MCF 10A (cell line): ENCODE data around the gene DFFA. TPM values are rescaled to one million over a fixed set of nuclear protein-coding genes. Genes with fewer than 3 reads are reported as not detected.

ENCODE experiments used
- BruUV-seq: library from RNA; stranded (reverse); fragments of 400-500 nt; replicated peaks from 2 replicates; lab custom pipeline; 2021; lab: Mats Ljungman, UMichigan
- CTCF ChIA-PET: fragments of 300-600 bp; sonication (Branson Sonifier 250); formaldehyde crosslinking; extraction: SDS; loops from one replicate; lab custom pipeline; 2021; ENCODE audit warnings: antibody characterized with exemption, inconsistent platforms; lab: Yijun Ruan, JAX
- POLR2A ChIA-PET: fragments of 300-600, 350-650 bp; sonication (Branson Sonifier 250); formaldehyde crosslinking; extraction: SDS; loops from one replicate; lab custom pipeline; 2020; ENCODE audit warnings: antibody characterized with exemption, inconsistent platforms; lab: Yijun Ruan, JAX
- DNase-seq: peaks from one replicate; pipeline ENCODE4 v3.0.0-alpha.2; 2018; ENCODE audit not compliant: unreplicated experiment
- H3K27ac Mint-ChIP-seq: one replicate; pipeline ENCODE4 v1.8.0; 2022; ENCODE audit warnings: mild to moderate bottlenecking, low read depth, mixed read lengths; ENCODE audit not compliant: unreplicated experiment
- H3K27me3 Mint-ChIP-seq: one replicate; pipeline ENCODE4 v1.8.0; 2022; ENCODE audit warnings: mixed read lengths; ENCODE audit not compliant: insufficient read depth, unreplicated experiment
- H3K36me3 Mint-ChIP-seq: one replicate; pipeline ENCODE4 v1.8.0; 2022; ENCODE audit warnings: mild to moderate bottlenecking, moderate library complexity, mixed read lengths; ENCODE audit not compliant: insufficient read depth, unreplicated experiment
- H3K4me1 Mint-ChIP-seq: one replicate; pipeline ENCODE4 v1.8.0; 2022; ENCODE audit warnings: mixed read lengths; ENCODE audit not compliant: insufficient read depth, unreplicated experiment
- H3K4me3 Mint-ChIP-seq: one replicate; pipeline ENCODE4 v1.8.0; 2022; ENCODE audit warnings: mild to moderate bottlenecking, moderate library complexity, mixed read lengths; ENCODE audit not compliant: unreplicated experiment
- H3K9me3 Mint-ChIP-seq: one replicate; pipeline ENCODE4 v1.8.0; 2022; ENCODE audit warnings: mixed read lengths; ENCODE audit not compliant: unreplicated experiment
- intact Hi-C: fragments of 100-400 bp; cut with micrococcal nuclease; formaldehyde crosslinking; loops from 2 replicates; pipeline ENCODE4 v1.14.1; 2022
- total RNA-seq: library from RNA; stranded (reverse); gene quantifications from 2 replicates; pipeline ENCODE4 v1.2.3, GENCODE V29; 2022
- TF ChIP-seq, protein P1 (sequence below): fragments of 200-600 bp; IDR thresholded peaks from one replicate; pipeline ENCODE4 v1.8.0; 2022; ENCODE audit warnings: antibody characterized with exemption, mild to moderate bottlenecking; ENCODE audit not compliant: unreplicated experiment

DFFA gene
- total RNA-seq, 1 experiment from 2014 or later = 51.3 TPM

DNA sequence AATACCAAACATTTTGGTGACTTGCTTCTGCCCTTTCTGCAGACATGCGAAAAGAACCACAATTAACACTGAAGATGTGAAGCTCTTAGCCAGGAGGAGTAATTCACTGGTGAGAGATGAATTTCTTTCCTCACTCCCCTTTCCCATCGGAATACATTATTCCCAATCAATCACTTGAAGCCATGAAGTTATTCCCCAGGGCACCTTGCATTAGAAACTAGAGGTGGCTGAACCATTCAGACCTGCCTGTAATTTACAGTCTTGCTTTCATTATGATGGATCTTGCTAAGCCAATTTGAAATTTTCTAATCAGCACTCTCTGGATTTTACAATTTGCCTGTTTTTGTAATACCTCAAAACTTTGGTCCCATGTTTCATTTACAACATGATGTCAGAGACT is 32.0 kb downstream of the DFFA start:
- H3K4me3 Mint-ChIP-seq = no peak overlapping the region
- H3K4me1 Mint-ChIP-seq = no peaks in the 10 kb centered on the region
- peaks cover 20% of the 10 kb centered on the region for H3K36me3 Mint-ChIP-seq
- no peak overlapping the region for H3K27ac Mint-ChIP-seq
- no peaks in the 10 kb centered on the region for H3K27me3 Mint-ChIP-seq
- no peak for DNase-seq
- no peaks in the 10 kb centered on the region for H3K9me3 Mint-ChIP-seq
- CTCF ChIA-PET = no interaction called here
- POLR2A ChIA-PET = interaction anchor here (0.7 kb wide), 1 partner anchor 16 kb away, joined by 3 read pairs; no protein-coding TSS in a partner anchor
- BruUV-seq = no TSS peak
- intact Hi-C loops = no loop called here
- TF ChIP-seq, protein P1, sequence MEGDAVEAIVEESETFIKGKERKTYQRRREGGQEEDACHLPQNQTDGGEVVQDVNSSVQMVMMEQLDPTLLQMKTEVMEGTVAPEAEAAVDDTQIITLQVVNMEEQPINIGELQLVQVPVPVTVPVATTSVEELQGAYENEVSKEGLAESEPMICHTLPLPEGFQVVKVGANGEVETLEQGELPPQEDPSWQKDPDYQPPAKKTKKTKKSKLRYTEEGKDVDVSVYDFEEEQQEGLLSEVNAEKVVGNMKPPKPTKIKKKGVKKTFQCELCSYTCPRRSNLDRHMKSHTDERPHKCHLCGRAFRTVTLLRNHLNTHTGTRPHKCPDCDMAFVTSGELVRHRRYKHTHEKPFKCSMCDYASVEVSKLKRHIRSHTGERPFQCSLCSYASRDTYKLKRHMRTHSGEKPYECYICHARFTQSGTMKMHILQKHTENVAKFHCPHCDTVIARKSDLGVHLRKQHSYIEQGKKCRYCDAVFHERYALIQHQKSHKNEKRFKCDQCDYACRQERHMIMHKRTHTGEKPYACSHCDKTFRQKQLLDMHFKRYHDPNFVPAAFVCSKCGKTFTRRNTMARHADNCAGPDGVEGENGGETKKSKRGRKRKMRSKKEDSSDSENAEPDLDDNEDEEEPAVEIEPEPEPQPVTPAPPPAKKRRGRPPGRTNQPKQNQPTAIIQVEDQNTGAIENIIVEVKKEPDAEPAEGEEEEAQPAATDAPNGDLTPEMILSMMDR = no peak

DNA sequence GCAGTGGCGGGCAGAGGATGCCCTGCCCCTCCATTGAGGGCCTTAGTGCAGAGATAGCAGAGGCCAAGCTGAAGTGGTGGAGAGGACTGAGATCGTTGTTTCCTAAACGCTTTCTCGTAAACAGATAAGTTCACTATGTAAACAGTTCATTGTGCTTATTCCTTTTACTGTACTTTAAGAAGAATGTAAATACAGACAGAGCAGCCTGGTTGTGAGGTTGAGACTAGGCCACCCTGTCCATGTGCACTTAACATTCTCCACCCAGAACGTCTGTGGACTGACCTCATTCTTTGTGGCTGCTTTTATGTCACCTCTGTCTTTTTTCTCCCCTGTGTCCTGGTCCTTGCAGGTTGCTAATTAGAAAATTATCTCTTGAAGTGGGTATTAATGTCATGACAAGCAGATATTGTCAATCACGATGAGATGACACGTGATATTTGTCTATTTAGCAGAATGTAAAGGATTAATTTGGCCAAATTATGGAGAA is 33.6 kb downstream of the DFFA start:
- Mint-ChIP-seq H3K9me3 (no peaks in the 10 kb centered on the region), H3K27me3 (no peaks in the 10 kb centered on the region), H3K27ac (no peak overlapping the region), H3K36me3 (peaks cover 20% of the 10 kb centered on the region), H3K4me3 (no peak overlapping the region), H3K4me1 (no peaks in the 10 kb centered on the region)
- intact Hi-C loops = no loop called here
- POLR2A ChIA-PET = interaction anchor here (0.8 to 1.4 kb wide), 2 partner anchors 9 to 17 kb away, joined by 3 read pairs; no protein-coding TSS in a partner anchor
- TF ChIP-seq, protein P1 = no peak
- no TSS peak for BruUV-seq
- no peak for DNase-seq
- CTCF ChIA-PET = no interaction called here

DNA sequence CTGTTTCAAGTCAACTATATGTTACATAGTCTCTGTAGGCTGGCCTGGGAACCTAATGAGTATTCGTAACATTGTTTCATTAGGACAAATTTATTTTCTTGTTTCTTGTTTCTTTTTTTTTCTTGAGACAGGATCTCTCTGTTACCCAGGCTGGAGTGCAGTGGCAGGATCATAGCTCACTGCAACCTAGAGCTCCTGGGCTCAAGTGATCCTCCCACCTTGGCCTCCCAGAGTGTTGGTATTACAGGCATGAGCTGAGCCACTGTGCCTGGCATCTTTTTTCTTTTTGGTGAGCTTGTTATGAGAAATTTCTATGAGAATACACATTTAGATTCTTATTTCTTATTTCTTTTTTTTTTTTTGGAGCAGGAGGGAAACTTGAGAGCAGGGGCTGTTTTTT is 35.3 kb downstream of the DFFA start:
- H3K27me3 Mint-ChIP-seq = no peaks in the 10 kb centered on the region
- DNase-seq = no peak
- H3K4me3 Mint-ChIP-seq = no peak overlapping the region
- H3K36me3 Mint-ChIP-seq = peaks cover 15% of the 10 kb centered on the region
- H3K9me3 Mint-ChIP-seq = no peaks in the 10 kb centered on the region
- no peak overlapping the region for H3K27ac Mint-ChIP-seq
- CTCF ChIA-PET = interaction anchor here (0.6 to 1.7 kb wide), 4 partner anchors 8 to 57 kb away, joined by 3 to 10 read pairs (median 4); no protein-coding TSS in a partner anchor
- POLR2A ChIA-PET = interaction anchor here (0.6 to 1.1 kb wide), 3 partner anchors 16 to 56 kb away, joined by 3 read pairs; no protein-coding TSS in a partner anchor
- intact Hi-C loops = no loop called here
- peaks cover 4% of the 10 kb centered on the region for H3K4me1 Mint-ChIP-seq
- no TSS peak for BruUV-seq
- TF ChIP-seq, protein P1 = no peak

- Mint-ChIP-seq H3K9me3 (no peaks in the 10 kb centered on the region), H3K27ac (no peak overlapping the region), H3K4me1 (peaks cover 10% of the 10 kb centered on the region), H3K4me3 (no peak overlapping the region), H3K36me3 (peaks cover 5% of the 10 kb centered on the region), H3K27me3 (no peaks in the 10 kb centered on the region)
- intact Hi-C loops = no loop called here
- no TSS peak for BruUV-seq
- ChIA-PET POLR2A (interaction anchor here (0.9 to 1.2 kb wide), 2 partner anchors 38 to 41 kb away, joined by 3 to 4 read pairs; partner anchors contain the start of genes DFFA and PEX14), CTCF (interaction anchor here (0.6 to 2.5 kb wide), 5 partner anchors 9 to 225 kb away, joined by 3 to 7 read pairs (median 3); no protein-coding TSS in a partner anchor)
- no peak for DNase-seq
- TF ChIP-seq, protein P1 = no peak
Measured at GRCh38 chr1:10434590-10434989, 37.7 kb downstream of the DFFA start.
